HG03025 (cell line): ENCODE measurements around the gene TMEM141.

Experiments
- ATAC-seq: cut with Tn5 transposase; IDR thresholded peaks from one replicate; pipeline ENCODE4 v1.9.1; 2021; ENCODE audit warnings: mild to moderate bottlenecking, moderate library complexity; ENCODE audit not compliant: unreplicated experiment, low FRiP score

TMEM141 gene

GRCh38 chr9:136807281-136808074 lies 16.3 kb downstream of the TMEM141 start, which contains the start of gene RABL6:
Gene RABL6, plus strand, starts transcription at chr9:136807948. Its CDS starts 249 bp downstream, at chr9:136808197.
- ATAC-seq, result peak; percentile 70

GRCh38 chr9:136808075-136808805 lies 17.1 kb downstream of the TMEM141 start:
- ATAC-seq, result peak; percentile 31

- no peak for ATAC-seq
Observed at GRCh38 chr9:136808806-136809158, 17.6 kb downstream of the TMEM141 start.

GRCh38 chr9:136814725-136815421 lies 23.7 kb downstream of the TMEM141 start:
- ATAC-seq, result no peak

- ATAC-seq, result no peak
Observed at GRCh38 chr9:136815422-136815782, 24.3 kb downstream of the TMEM141 start.

- ATAC-seq, result no peak
Observed at GRCh38 chr9:136820971-136821825, 30.1 kb downstream of the TMEM141 start.

GRCh38 chr9:136821826-136822544 lies 30.8 kb downstream of the TMEM141 start:
- no peak for ATAC-seq

- ATAC-seq, result no peak
Observed at GRCh38 chr9:136823136-136824046, 32.2 kb downstream of the TMEM141 start.

GRCh38 chr9:136824496-136825225 lies 33.5 kb downstream of the TMEM141 start:
- ATAC-seq, result no peak

GRCh38 chr9:136825295-136826187 lies 34.4 kb downstream of the TMEM141 start:
- no peak for ATAC-seq

GRCh38 chr9:136826188-136826541 lies 35.0 kb downstream of the TMEM141 start:
- no peak for ATAC-seq

GRCh38 chr9:136826703-136827582 lies 35.8 kb downstream of the TMEM141 start:
- no peak for ATAC-seq

GRCh38 chr9:136827794-136828473 lies 36.8 kb downstream of the TMEM141 start:
- no peak for ATAC-seq

GRCh38 chr9:136828474-136829140 lies 37.5 kb downstream of the TMEM141 start:
- ATAC-seq, result no peak

GRCh38 chr9:136829412-136829811 lies 38.3 kb downstream of the TMEM141 start:
- no peak for ATAC-seq
